ENCODE results near the gene IL1B. TPM values are rescaled to one million over a fixed set of nuclear protein-coding genes. Genes with fewer than 3 reads are reported as not detected.

Gene IL1B
- total and polyA plus RNA-seq, 5 donors = 0.14 to 2.1 (median 1.2) TPM; not detected in 1

DNA sequence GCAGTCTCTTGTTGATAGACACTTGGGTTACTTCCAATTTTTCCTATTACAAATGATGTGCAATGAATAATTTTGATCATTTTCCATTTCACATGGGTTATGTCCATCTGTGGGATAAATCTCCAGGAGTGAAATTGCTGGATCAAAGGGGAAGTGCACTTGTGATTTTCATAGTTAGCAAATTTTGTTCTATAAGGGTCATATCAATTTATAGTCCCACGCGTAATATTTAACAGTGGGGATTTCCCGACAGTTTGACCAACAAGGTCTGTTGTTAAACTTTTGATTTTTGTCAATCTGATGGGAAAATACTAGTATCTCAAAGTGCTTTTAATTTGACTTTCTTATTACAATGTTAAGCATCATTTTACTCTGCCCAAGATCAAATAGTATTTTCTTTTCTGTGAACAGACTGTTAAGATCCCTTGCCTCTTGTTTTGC lies 8.3 kb downstream of the IL1B start:
- ATAC-seq (no peak), DNase-seq (no peak)
- Histone ChIP-seq H3K4me1 (ENCODE audit: control insufficient read depth, insufficient read depth, low read length) (peaks cover 4% of the 10 kb centered on the region), H3K4me3 (ENCODE audit: low read length) (no peak overlapping the region), H3K9me3 (ENCODE audit: control insufficient read depth, low read length) (no peaks in the 10 kb centered on the region), H3K27ac (ENCODE audit: low read length) (no peak overlapping the region), H3K27me3 (ENCODE audit: control insufficient read depth, insufficient read depth) (no peaks in the 10 kb centered on the region)
- WGBS = 93% methylated on average over 3 of the region's 3 CpGs
- intact Hi-C loops (cut with DNase I) = no loop called here

DNA sequence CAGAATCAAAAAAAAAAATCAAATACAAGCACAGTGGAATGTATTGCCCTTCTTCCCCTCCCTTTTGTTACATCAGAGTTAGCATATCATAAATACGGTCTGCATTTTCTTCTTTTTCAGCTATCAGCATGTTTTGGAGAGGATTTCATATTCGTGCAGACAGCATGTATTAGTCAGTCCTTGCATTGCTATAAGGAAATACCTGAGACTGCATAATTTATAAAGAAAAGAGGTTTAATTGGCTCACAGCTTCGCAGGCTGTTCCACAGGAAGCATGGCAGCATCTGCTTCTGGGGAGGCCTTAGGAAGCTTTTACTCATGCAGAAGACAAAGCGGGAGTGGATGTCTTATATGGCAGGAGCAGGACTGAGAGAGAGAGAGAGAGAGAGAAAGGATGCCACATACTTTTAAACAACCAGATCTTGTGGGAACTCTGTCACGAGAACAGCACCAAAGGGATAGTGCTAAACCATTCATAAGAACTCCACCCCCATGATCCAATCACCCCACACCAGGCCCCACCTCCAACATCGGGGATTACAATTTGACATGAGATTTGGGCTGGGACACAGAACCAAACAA lies 8.9 kb downstream of the IL1B start:
- Histone ChIP-seq H3K4me3 (ENCODE audit: low read length) (no peak overlapping the region), H3K27me3 (ENCODE audit: control insufficient read depth, insufficient read depth) (no peaks in the 10 kb centered on the region), H3K27ac (ENCODE audit: low read length) (no peak overlapping the region), H3K4me1 (ENCODE audit: control insufficient read depth, insufficient read depth, low read length) (peaks cover 4% of the 10 kb centered on the region), H3K9me3 (ENCODE audit: control insufficient read depth, low read length) (no peaks in the 10 kb centered on the region)
- intact Hi-C loops (cut with DNase I) = no loop called here
- DNase-seq = no peak
- WGBS = 83% methylated on average over 6 of the region's 6 CpGs
- ATAC-seq = no peak

DNA sequence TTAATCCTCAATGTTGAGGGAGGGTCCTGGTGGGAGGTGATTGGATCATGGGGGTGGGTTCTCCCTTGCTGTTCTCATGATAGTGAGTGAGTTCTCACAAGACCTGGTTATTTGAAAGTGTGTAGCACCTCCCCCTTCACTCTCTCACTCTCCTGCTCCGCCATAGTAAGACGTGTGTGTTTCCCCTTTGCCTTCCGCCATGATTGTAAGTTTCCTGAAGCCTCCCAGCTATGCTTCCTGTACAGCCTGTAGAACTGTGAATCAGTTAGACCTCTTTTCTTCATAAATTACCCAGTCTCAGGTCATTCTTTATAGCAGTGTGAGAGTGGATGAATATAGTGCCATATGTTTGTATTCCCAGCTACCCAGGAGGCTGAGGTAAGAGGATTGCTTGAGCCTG lies 9.6 kb downstream of the IL1B start:
- intact Hi-C loops (cut with DNase I) = no loop called here
- Histone ChIP-seq H3K9me3 (ENCODE audit: control insufficient read depth, low read length) (no peaks in the 10 kb centered on the region), H3K4me1 (ENCODE audit: control insufficient read depth, insufficient read depth, low read length) (peaks cover 4% of the 10 kb centered on the region), H3K4me3 (ENCODE audit: low read length) (no peak overlapping the region), H3K27ac (ENCODE audit: low read length) (no peak overlapping the region), H3K27me3 (ENCODE audit: control insufficient read depth, insufficient read depth) (no peaks in the 10 kb centered on the region)
- DNase-seq = no peak
- 82% methylated on average over 3 of the region's 3 CpGs for WGBS
- no peak for ATAC-seq

DNA sequence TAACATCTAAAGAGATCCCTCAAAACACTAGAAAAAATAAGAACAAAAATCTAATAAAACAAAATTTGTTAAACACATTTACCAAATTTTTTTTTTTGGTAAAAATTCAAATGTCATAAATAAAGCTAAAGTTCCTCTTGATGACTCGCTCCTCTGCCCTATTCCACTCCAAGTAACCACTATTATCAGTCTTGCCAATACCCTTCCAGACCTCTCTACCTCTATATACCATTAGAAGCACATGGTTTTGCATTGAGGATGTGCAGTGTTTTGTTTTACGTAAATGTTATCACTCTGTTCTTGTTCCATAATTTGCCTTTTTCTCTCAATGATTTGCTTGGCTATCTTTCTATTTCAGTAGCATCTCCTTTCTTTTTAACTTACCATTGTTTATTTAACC lies 10.9 kb downstream of the IL1B start:
- Histone ChIP-seq H3K4me1 (ENCODE audit: control insufficient read depth, insufficient read depth, low read length) (peaks cover 4% of the 10 kb centered on the region), H3K4me3 (ENCODE audit: low read length) (no peak overlapping the region), H3K9me3 (ENCODE audit: control insufficient read depth, low read length) (no peaks in the 10 kb centered on the region), H3K27ac (ENCODE audit: low read length) (no peak overlapping the region), H3K27me3 (ENCODE audit: control insufficient read depth, insufficient read depth) (no peaks in the 10 kb centered on the region)
- DNase-seq = no peak
- WGBS = 92% methylated on average over 2 of the region's 2 CpGs
- intact Hi-C loops (cut with DNase I) = no loop called here
- no peak for ATAC-seq

DNA sequence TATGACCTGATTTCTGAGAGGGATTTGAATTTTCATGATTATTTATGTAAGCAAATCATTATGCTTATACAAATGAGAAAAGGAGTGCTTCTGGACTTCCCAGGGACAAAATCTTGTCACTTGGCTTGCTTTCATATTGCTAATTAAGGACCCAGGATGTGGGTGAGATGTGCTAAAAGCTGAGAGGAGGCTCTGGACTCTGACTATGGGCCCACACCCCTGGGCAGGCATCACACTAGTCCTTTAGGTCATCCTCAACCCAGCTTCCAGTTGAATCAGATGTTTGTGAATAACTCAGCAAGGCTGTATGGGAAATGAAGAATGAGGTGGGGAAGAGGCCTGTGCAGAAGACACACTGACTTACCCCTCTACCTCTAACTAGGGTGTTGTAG lies 11.9 kb downstream of the IL1B start:
- ATAC-seq (no peak), DNase-seq (no peak)
- H3K27me3 ChIP-seq (ENCODE audit: control insufficient read depth, insufficient read depth) = no peaks in the 10 kb centered on the region
- no peak overlapping the region for H3K4me3 ChIP-seq (ENCODE audit: low read length)
- H3K9me3 ChIP-seq (ENCODE audit: control insufficient read depth, low read length) = no peaks in the 10 kb centered on the region
- intact Hi-C loops (cut with DNase I) = no loop called here
- H3K27ac ChIP-seq (ENCODE audit: low read length) = no peak overlapping the region
- peaks cover 4% of the 10 kb centered on the region for H3K4me1 ChIP-seq (ENCODE audit: control insufficient read depth, insufficient read depth, low read length)

DNA sequence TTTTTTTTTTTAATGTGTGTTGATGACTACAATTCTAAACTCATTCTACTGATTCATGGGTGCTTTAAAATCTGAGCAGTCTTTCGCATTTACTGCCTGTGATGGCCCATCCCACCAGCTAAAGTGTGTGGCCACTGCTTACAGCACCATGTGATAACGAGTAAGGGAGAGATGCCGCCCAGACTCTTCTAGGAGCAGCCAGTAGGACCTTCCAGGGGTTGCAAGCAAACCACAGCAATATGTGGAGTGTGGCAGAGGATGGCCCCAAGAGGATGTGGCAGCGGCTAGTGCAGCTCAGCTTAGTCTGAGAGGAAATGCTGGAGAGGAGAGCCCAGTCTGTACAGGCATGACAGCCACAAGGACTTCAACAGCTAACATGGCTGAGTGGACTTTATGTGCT lies 14.9 kb downstream of the IL1B start:
- no peaks in the 10 kb centered on the region for H3K27me3 ChIP-seq (ENCODE audit: control insufficient read depth, insufficient read depth)
- no peak overlapping the region for H3K4me3 ChIP-seq (ENCODE audit: low read length)
- DNase-seq (no peak), ATAC-seq (no peak)
- WGBS = 80% methylated on average over 4 of the region's 4 CpGs
- peaks cover 4% of the 10 kb centered on the region for H3K4me1 ChIP-seq (ENCODE audit: control insufficient read depth, insufficient read depth, low read length)
- H3K27ac ChIP-seq (ENCODE audit: low read length) = no peak overlapping the region
- intact Hi-C loops (cut with DNase I) = no loop called here
- H3K9me3 ChIP-seq (ENCODE audit: control insufficient read depth, low read length) = no peaks in the 10 kb centered on the region

DNA sequence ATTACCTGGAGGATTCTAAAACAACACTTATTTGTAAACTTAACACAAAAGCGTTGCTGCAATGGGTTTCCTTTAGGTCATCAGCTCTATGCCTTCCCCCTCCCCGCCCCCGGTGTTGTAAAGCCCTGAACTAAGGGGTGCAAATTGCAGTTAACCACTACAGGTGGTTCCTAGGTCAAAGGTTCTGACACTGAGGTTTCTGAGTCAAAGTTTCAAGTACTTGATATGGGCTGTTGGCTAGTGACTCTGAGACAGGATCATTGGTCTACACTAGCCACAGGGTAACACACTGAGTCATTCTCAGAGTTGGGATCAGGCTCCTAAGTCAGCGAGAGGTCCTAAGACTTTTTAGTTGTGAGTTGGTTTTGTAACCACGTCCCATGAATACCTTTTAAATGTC lies 15.4 kb downstream of the IL1B start:
- intact Hi-C loops (cut with DNase I) = no loop called here
- ATAC-seq = no peak
- Histone ChIP-seq H3K27me3 (ENCODE audit: control insufficient read depth, insufficient read depth) (no peaks in the 10 kb centered on the region), H3K27ac (ENCODE audit: low read length) (no peak overlapping the region), H3K4me1 (ENCODE audit: control insufficient read depth, insufficient read depth, low read length) (peaks cover 4% of the 10 kb centered on the region), H3K9me3 (ENCODE audit: control insufficient read depth, low read length) (no peaks in the 10 kb centered on the region), H3K4me3 (ENCODE audit: low read length) (no peak overlapping the region)
- DNase-seq = no peak
- 88% methylated on average over 5 of the region's 5 CpGs for WGBS

DNA sequence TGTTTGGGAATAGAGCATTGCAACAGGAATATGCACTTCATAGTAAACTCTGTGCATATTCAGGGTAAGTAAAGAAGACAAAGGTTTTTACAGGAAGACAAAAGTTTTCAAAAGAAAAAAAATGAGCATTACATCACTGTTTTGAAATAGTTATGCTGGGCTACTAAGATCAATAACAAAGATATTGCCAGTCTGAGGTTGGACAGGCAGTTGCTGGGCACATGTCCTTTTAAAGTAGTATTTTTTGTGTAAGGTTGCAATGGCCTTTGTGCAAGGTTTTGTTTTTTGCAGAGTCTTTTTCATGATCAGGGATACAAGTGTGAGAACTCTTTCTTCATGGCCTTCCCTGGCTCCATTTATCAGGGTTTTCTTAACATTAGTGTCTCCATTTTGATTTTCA lies 16.2 kb downstream of the IL1B start:
- Histone ChIP-seq H3K9me3 (ENCODE audit: control insufficient read depth, low read length) (no peaks in the 10 kb centered on the region), H3K4me1 (ENCODE audit: control insufficient read depth, insufficient read depth, low read length) (peaks cover 3% of the 10 kb centered on the region), H3K4me3 (ENCODE audit: low read length) (no peak overlapping the region), H3K27me3 (ENCODE audit: control insufficient read depth, insufficient read depth) (no peaks in the 10 kb centered on the region), H3K27ac (ENCODE audit: low read length) (no peak overlapping the region)
- intact Hi-C loops (cut with DNase I) = no loop called here
- no peak for DNase-seq
- no peak for ATAC-seq

DNA sequence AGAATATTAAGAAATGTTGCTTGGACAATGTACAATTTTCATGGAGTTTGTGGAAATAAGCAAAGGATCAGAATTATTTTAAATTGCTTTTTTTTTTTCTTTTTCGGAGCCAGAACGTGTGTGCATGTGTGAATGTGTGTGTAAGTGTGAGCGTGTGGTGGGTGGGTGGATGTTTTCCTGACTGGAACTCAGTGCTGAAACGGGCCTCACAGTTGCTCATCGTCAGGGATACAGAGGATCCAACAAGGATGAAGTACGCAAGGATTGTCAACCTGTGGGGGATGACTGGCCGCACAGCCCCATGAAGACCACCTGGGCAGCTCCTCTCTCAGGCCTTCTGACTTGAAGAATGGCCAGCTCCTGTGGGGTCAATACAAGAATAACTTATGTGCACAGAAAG lies 17.5 kb downstream of the IL1B start:
- Histone ChIP-seq H3K4me1 (ENCODE audit: control insufficient read depth, insufficient read depth, low read length) (no peaks in the 10 kb centered on the region), H3K9me3 (ENCODE audit: control insufficient read depth, low read length) (no peaks in the 10 kb centered on the region), H3K27me3 (ENCODE audit: control insufficient read depth, insufficient read depth) (no peaks in the 10 kb centered on the region), H3K27ac (ENCODE audit: low read length) (no peak overlapping the region), H3K4me3 (ENCODE audit: low read length) (no peak overlapping the region)
- WGBS = 96% methylated on average over 7 of the region's 7 CpGs
- intact Hi-C loops (cut with DNase I) = no loop called here
- DNase-seq (no peak), ATAC-seq (no peak)

DNA sequence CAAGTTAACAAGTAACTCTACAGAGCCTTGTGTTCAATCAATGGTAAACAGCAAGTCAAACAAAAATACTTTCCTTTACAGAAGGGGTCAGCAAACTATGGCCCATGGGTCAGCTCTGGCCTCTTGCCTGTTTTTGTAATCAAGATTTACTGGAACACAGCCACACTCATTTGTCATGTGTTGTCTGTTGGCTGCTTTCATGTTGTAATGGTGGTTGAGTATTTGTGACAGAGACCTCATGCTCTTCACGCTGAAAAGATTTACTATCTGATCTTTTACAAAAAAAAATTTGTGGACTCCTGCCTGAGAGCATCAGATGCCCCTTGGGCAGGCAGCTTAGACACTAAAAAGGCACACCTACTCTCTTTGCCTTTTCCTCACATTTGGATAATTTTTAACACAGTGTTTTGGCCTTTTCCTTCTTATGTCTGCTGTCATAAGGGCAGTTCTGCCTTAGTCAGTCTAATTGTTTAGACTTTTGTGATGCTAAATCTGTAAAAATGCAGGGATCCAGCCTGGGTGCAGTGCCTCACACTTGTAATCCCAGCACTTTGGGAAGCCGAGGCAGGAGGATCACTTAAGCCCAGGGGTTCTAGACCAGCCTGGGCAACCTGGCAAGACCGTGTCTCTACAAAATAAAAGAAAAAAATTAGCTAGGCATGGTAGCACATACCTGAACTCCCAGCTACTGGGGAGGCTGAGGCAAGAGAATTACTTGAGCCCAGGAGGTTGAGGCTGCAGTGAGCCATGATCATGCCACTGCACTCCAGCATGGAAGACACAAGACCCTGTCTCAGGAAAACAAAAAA lies 18.3 kb downstream of the IL1B start:
- Histone ChIP-seq H3K27me3 (ENCODE audit: control insufficient read depth, insufficient read depth) (no peaks in the 10 kb centered on the region), H3K27ac (ENCODE audit: low read length) (no peak overlapping the region), H3K4me1 (ENCODE audit: control insufficient read depth, insufficient read depth, low read length) (no peaks in the 10 kb centered on the region), H3K9me3 (ENCODE audit: control insufficient read depth, low read length) (no peaks in the 10 kb centered on the region), H3K4me3 (ENCODE audit: low read length) (no peak overlapping the region)
- intact Hi-C loops (cut with DNase I) = no loop called here
- no peak for DNase-seq
- ATAC-seq = no peak
- 74% methylated on average over 3 of the region's 3 CpGs for WGBS

DNA sequence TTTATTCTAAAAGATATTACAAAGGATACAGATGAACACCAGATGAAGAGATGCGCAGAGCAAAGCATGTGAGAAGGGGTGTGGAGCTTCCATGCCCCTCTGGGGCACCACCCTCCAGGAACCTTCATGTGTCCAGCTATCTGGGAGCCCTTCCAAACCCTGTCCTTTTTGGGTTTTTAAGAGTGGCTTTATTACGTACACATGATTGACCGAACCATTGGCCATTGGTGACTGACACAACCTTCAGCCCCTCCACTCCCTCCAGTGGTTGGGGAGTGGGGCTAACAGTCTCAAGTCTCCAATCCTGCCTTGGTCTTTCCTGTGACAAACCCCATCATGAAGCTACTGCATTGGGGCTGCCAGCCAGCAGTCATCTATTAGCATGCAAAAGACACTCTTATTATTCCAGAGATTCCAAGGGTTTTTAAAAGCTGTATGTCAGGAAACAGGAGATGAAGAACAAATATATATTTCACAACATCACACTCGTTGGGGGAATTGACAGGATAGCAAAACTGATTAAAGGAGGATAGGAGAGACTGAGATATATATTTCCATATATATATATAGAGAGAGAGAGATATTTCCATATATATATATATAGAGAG lies 19.4 kb downstream of the IL1B start:
- Histone ChIP-seq H3K9me3 (ENCODE audit: control insufficient read depth, low read length) (no peaks in the 10 kb centered on the region), H3K4me3 (ENCODE audit: low read length) (no peak overlapping the region), H3K4me1 (ENCODE audit: control insufficient read depth, insufficient read depth, low read length) (no peaks in the 10 kb centered on the region), H3K27ac (ENCODE audit: low read length) (no peak overlapping the region), H3K27me3 (ENCODE audit: control insufficient read depth, insufficient read depth) (no peaks in the 10 kb centered on the region)
- intact Hi-C loops (cut with DNase I) = no loop called here
- ATAC-seq (no peak), DNase-seq (no peak)
- WGBS = 85% methylated on average over 4 of the region's 4 CpGs

Measured in right cardiac atrium (tissue), 5 donors.